Thyroid gland (tissue), 4 donors: ENCODE results near the gene AQR. TPM values are rescaled to one million over a fixed set of nuclear protein-coding genes. Genes with fewer than 3 reads are reported as not detected.

Experiments used
- DNase-seq, 2 donors: peaks; one replicate each; pipeline ENCODE4 v3.0.0-alpha.2; 2019
- H3K27ac ChIP-seq, 3 donors: fragments of 200-600 bp; sonication (generic); 1 replicate in 2 of 3; 2 replicates in 1 of 3; pipeline ENCODE4 v1.5.1; 2016 to 2019; ENCODE audit warnings: mild to moderate bottlenecking in 1 of 3, moderate library complexity in 1 of 3
- H3K27me3 ChIP-seq: fragments of 200-600 bp; sonication (generic); one replicate; pipeline ENCODE4 v1.5.1; 2019
- H3K36me3 ChIP-seq, 2 donors: fragments of 200-600 bp; sonication (generic); one replicate each; pipeline ENCODE4 v1.5.1; 2016 to 2019
- H3K4me1 ChIP-seq, 2 donors: fragments of 200-600 bp; sonication (generic); one replicate each; pipeline ENCODE4 v1.5.1; 2017 to 2019
- H3K4me3 ChIP-seq, 3 donors: fragments of 200-600 bp; sonication (generic); replicated peaks in 1 of 3; 1 replicate in 2 of 3; 2 replicates in 1 of 3; pipeline ENCODE4 v1.5.1; 2016; ENCODE audit warnings: mild to moderate bottlenecking in 1 of 3
- H3K9me3 ChIP-seq: fragments of 200-600 bp; sonication (generic); one replicate; pipeline ENCODE4 v1.5.1; 2017
- CTCF ChIP-seq, 6 experiments: fragments of 200-600 bp in 3 of 6; fragments of 450-650 bp in 3 of 6; sonication (generic) in 3 of 6; IDR thresholded peaks; one replicate each; pipeline ENCODE4 v1.5.1; 2016 to 2019; ENCODE audit warnings: antibody characterized with exemption in 6 of 6, mild to moderate bottlenecking in 2 of 6, inconsistent platforms in 1 of 6, moderate library complexity in 1 of 6
- POLR2A ChIP-seq, 2 donors: fragments of 450-650 bp; IDR thresholded peaks; one replicate each; pipeline ENCODE4 v1.6.1; 2017; ENCODE audit warnings: antibody characterized with exemption in 2 of 2, mild to moderate bottlenecking in 2 of 2, moderate library complexity in 1 of 2
- WGBS, 2 donors: methylation state at CpG; one replicate each; pipeline ENCODE4 v1.1.5; 2017; 5-methylcytosine and 5-hydroxymethylcytosine counted together
- intact Hi-C: fragments of 100-400 bp; cut with DNase I; formaldehyde crosslinking; loops from one replicate; pipeline ENCODE4 v1.15.1; 2023
- total RNA-seq, 4 donors: library from RNA; depleted of rRNA; stranded (reverse); fragments of >200 nt; gene quantifications; one replicate each; pipeline ENCODE4 v1.2.3, GENCODE V29; 2016

Gene AQR
- total RNA-seq, 4 donors from 2014 or later = 27.9 to 40.3 (median 37.8) TPM

GRCh38 chr15:34993412-34993811, 23.9 kb upstream of the AQR start:
- no peaks in the 10 kb centered on the region for H3K9me3 ChIP-seq
- no peaks in the 10 kb centered on the region for H3K36me3 ChIP-seq
- TF ChIP-seq POLR2A (IDR thresholded peaks at IDR 0.05) = no peak
- no peak for TF ChIP-seq CTCF (IDR thresholded peaks at IDR 0.05)
- WGBS, 2 donors = 90 to 93% methylated on average over 6 of the region's 6 CpGs
- peaks cover 4 to 11% of the 10 kb centered on the region in 2 donors for H3K4me1 ChIP-seq
- no peak for DNase-seq
- intact Hi-C loops = no loop called here
- no peak overlapping the region for H3K4me3 ChIP-seq
- H3K27me3 ChIP-seq = no peaks in the 10 kb centered on the region
- H3K27ac ChIP-seq = no peak overlapping the region

GRCh38 chr15:34988027-34988902, 18.7 kb upstream of the AQR start, which contains the start of gene ZNF770:
Gene ZNF770, minus strand, starts transcription at chr15:34988287. Its CDS starts 4,853 bp downstream, at chr15:34983434.
- peak within 1 kb of the TSS; percentile 96 to 98 (median 97) for H3K27ac ChIP-seq
- WGBS, 2 donors = 0 to 1% methylated on average over 30 to 38 of the region's 60 CpGs
- intact Hi-C loops = no loop called here
- no peaks in the 10 kb centered on the region for H3K27me3 ChIP-seq
- no peaks in the 10 kb centered on the region for H3K36me3 ChIP-seq
- peak; percentile 76 to 77 for DNase-seq
- peak in 1 of 6 experiments; percentile 24 for TF ChIP-seq CTCF (IDR thresholded peaks at IDR 0.05)
- peak in 1 of 2 donors; percentile 91 for TF ChIP-seq POLR2A (IDR thresholded peaks at IDR 0.05)
- H3K4me1 ChIP-seq = peaks cover 37 to 41% of the 10 kb centered on the region in 2 donors
- H3K4me3 ChIP-seq = peak within 1 kb of the TSS; percentile 27 to 94 (median 79)
- H3K9me3 ChIP-seq = no peaks in the 10 kb centered on the region

- no peak for TF ChIP-seq POLR2A (IDR thresholded peaks at IDR 0.05)
- intact Hi-C loops = no loop called here
- peak overlapping the region; percentile 27 to 94 (median 79) for H3K4me3 ChIP-seq
- peaks cover 4 to 6% of the 10 kb centered on the region in 2 donors for H3K36me3 ChIP-seq
- H3K4me1 ChIP-seq = peaks cover 37 to 41% of the 10 kb centered on the region in 2 donors
- 0% methylated on average over 16 of the region's 16 CpGs for WGBS, 2 donors
- no peaks in the 10 kb centered on the region for H3K9me3 ChIP-seq
- peak overlapping the region; percentile 96 to 98 (median 97) for H3K27ac ChIP-seq
- no peaks in the 10 kb centered on the region for H3K27me3 ChIP-seq
- peak in 1 of 2 donors; percentile 11 for DNase-seq
Observed at GRCh38 chr15:34987609-34988026, 18.1 kb upstream of the AQR start.

- Histone ChIP-seq H3K9me3 (no peaks in the 10 kb centered on the region), H3K4me3 (peak overlapping the region in 2 of 3 donors; percentile 79 to 94), H3K27me3 (no peaks in the 10 kb centered on the region), H3K4me1 (peaks cover 37 to 41% of the 10 kb centered on the region in 2 donors), H3K27ac (peak overlapping the region; percentile 96 to 98 (median 97)), H3K36me3 (peaks cover 11 to 13% of the 10 kb centered on the region in 2 donors)
- 10 to 11% methylated on average over 9 of the region's 9 CpGs for WGBS, 2 donors
- TF ChIP-seq POLR2A (IDR thresholded peaks at IDR 0.05) (peak in 1 of 2 donors; percentile 19), CTCF (IDR thresholded peaks at IDR 0.05) (no peak)
- peak; percentile 80 to 83 for DNase-seq
- intact Hi-C loops = no loop called here
Observed at GRCh38 chr15:34986771-34987480, 17.4 kb upstream of the AQR start.

GRCh38 chr15:34986326-34986725, 16.8 kb upstream of the AQR start:
- H3K27ac ChIP-seq = peak overlapping the region; percentile 89 to 97 (median 96)

More at GRCh38 chr15:34986326-34986725, 16.8 kb upstream of the AQR start:
- no peak for TF ChIP-seq CTCF (IDR thresholded peaks at IDR 0.05)
- TF ChIP-seq POLR2A (IDR thresholded peaks at IDR 0.05) = no peak
- Histone ChIP-seq H3K4me3 (peak overlapping the region in 2 of 3 donors; percentile 0 to 79), H3K4me1 (peaks cover 37 to 41% of the 10 kb centered on the region in 2 donors), H3K9me3 (no peaks in the 10 kb centered on the region), H3K27me3 (no peaks in the 10 kb centered on the region), H3K36me3 (peaks cover 16 to 17% of the 10 kb centered on the region in 2 donors)
- intact Hi-C loops = no loop called here
- no peak for DNase-seq
- 52% methylated on average over 1 of the region's 1 CpG for WGBS, 2 donors
